Prostate gland (tissue), 2 donors: Measurements from ENCODE around the gene DRC1. TPM values are rescaled to one million over a fixed set of nuclear protein-coding genes. Genes with fewer than 3 reads are reported as not detected.

Experiments used
- DNase-seq: peaks from one replicate; pipeline ENCODE4 v3.0.0-alpha.2; 2019; ENCODE audit warnings: low spot score
- H3K27ac ChIP-seq, 2 donors: fragments of 200-600 bp; sonication (generic); 2 replicates each; pipeline ENCODE4 v1.5.1; 2017 to 2019
- H3K27me3 ChIP-seq: fragments of 200-600 bp; sonication (generic); replicated peaks from 2 replicates; pipeline ENCODE4 v1.5.1; 2019; ENCODE audit not compliant: insufficient read depth
- H3K36me3 ChIP-seq, 2 donors: fragments of 200-600 bp; sonication (generic); 1 replicate in 1 of 2; 2 replicates in 1 of 2; pipeline versions ENCODE4 v1.5.1 to v1.8.1; 2017 to 2019
- H3K4me1 ChIP-seq: fragments of 200-600 bp; sonication (generic); replicated peaks from 2 replicates; pipeline ENCODE4 v1.5.1; 2019
- H3K4me3 ChIP-seq, 2 donors: fragments of 200-600 bp; sonication (generic); 2 replicates each; pipeline ENCODE4 v1.5.1; 2017 to 2019
- H3K9me3 ChIP-seq: fragments of 200-600 bp; sonication (generic); 2 replicates; pipeline ENCODE4 v1.5.1; 2017
- CTCF ChIP-seq, 4 experiments: fragments of 200-600 bp in 2 of 4; fragments of 450-650 bp in 2 of 4; sonication (generic) in 2 of 4; IDR thresholded peaks; 1 replicate in 3 of 4; 2 replicates in 1 of 4; pipeline ENCODE4 v1.5.1; 2016 to 2019; ENCODE audit warnings: antibody characterized with exemption in 4 of 4, mild to moderate bottlenecking in 2 of 4, moderate library complexity in 2 of 4
- POLR2A ChIP-seq: fragments of 450-650 bp; IDR thresholded peaks from one replicate; pipeline ENCODE4 v1.6.1; 2016; ENCODE audit warnings: antibody characterized with exemption, mild to moderate bottlenecking
- POLR2AphosphoS5 ChIP-seq: sonication (generic); formaldehyde crosslinking; IDR thresholded peaks from one replicate; pipeline ENCODE4 v1.6.1; 2017; ENCODE audit warnings: antibody characterized with exemption
- WGBS: methylation state at CpG from one replicate; pipeline ENCODE4 v1.1.5; 2018; 5-methylcytosine and 5-hydroxymethylcytosine counted together
- intact Hi-C: fragments of 100-400 bp; cut with DNase I; formaldehyde crosslinking; loops from one replicate; pipeline ENCODE4 v1.14.2; 2022
- total RNA-seq, 2 donors: library from RNA; depleted of rRNA; stranded (reverse); fragments of >200 nt; gene quantifications; one replicate each; pipeline ENCODE4 v1.1.0, GENCODE V29; 2016

DRC1 gene
- total RNA-seq, 2 donors from 2014 or later: 3.8 TPM; not detected in 1

- no peak overlapping the region for H3K4me3 ChIP-seq
- TF ChIP-seq POLR2A (no peak), CTCF (IDR thresholded peaks at IDR 0.05) (no peak), POLR2AphosphoS5 (no peak)
- WGBS: 95% methylated on average over 5 of the region's 5 CpGs
- no peaks in the 10 kb centered on the region for H3K27me3 ChIP-seq
- no peak for DNase-seq
- H3K9me3 ChIP-seq: no peaks in the 10 kb centered on the region
- H3K27ac ChIP-seq: no peak overlapping the region
- intact Hi-C loops: no loop called here
- no peaks in the 10 kb centered on the region for H3K4me1 ChIP-seq
- no peaks in the 10 kb centered on the region for H3K36me3 ChIP-seq
Measured at GRCh38 chr2:26396734-26397298, 4.9 kb upstream of the DRC1 start.

- H3K36me3 ChIP-seq: no peaks in the 10 kb centered on the region
- no peak overlapping the region for H3K4me3 ChIP-seq
- TF ChIP-seq POLR2A: no peak
- TF ChIP-seq POLR2AphosphoS5: no peak
- no peak for TF ChIP-seq CTCF (IDR thresholded peaks at IDR 0.05)
- intact Hi-C loops: no loop called here
- H3K27ac ChIP-seq: no peak overlapping the region
- 33% methylated on average over 4 of the region's 4 CpGs for WGBS
- no peak for DNase-seq
- no peaks in the 10 kb centered on the region for H3K9me3 ChIP-seq
- no peaks in the 10 kb centered on the region for H3K27me3 ChIP-seq
- H3K4me1 ChIP-seq: no peaks in the 10 kb centered on the region
Measured at GRCh38 chr2:26399771-26400376, 1.8 kb upstream of the DRC1 start.

- intact Hi-C loops: no loop called here
- WGBS: 80% methylated on average over 5 of the region's 5 CpGs
- H3K27ac ChIP-seq: no peak overlapping the region
Measured at GRCh38 chr2:26400723-26401122, 997 bp upstream of the DRC1 start.

GRCh38 chr2:26407526-26407925 lies 5.8 kb downstream of the DRC1 start:
- no peaks in the 10 kb centered on the region for H3K4me1 ChIP-seq
- TF ChIP-seq CTCF (IDR thresholded peaks at IDR 0.05) (no peak), POLR2AphosphoS5 (no peak), POLR2A (no peak)
- no peak overlapping the region for H3K4me3 ChIP-seq
- intact Hi-C loops: no loop called here
- WGBS: 57% methylated on average over 9 of the region's 9 CpGs
- no peaks in the 10 kb centered on the region for H3K36me3 ChIP-seq
- no peaks in the 10 kb centered on the region for H3K27me3 ChIP-seq
- H3K27ac ChIP-seq: no peak overlapping the region
- no peaks in the 10 kb centered on the region for H3K9me3 ChIP-seq
- no peak for DNase-seq

More at GRCh38 chr2:26400723-26401122, 997 bp upstream of the DRC1 start:
- Histone ChIP-seq H3K27me3 (no peaks in the 10 kb centered on the region), H3K9me3 (no peaks in the 10 kb centered on the region), H3K4me1 (no peaks in the 10 kb centered on the region), H3K4me3 (no peak overlapping the region), H3K36me3 (no peaks in the 10 kb centered on the region)
- no peak for DNase-seq
- TF ChIP-seq CTCF (IDR thresholded peaks at IDR 0.05): no peak
- TF ChIP-seq POLR2AphosphoS5: no peak
- TF ChIP-seq POLR2A: no peak

- Histone ChIP-seq H3K27ac (no peak overlapping the region), H3K36me3 (no peaks in the 10 kb centered on the region), H3K9me3 (no peaks in the 10 kb centered on the region), H3K4me1 (no peaks in the 10 kb centered on the region), H3K27me3 (no peaks in the 10 kb centered on the region), H3K4me3 (no peak overlapping the region)
- TF ChIP-seq POLR2A (no peak), POLR2AphosphoS5 (no peak), CTCF (IDR thresholded peaks at IDR 0.05) (no peak)
- no peak for DNase-seq
- WGBS: 97% methylated on average over 1 of the region's 1 CpG
- intact Hi-C loops: no loop called here
Measured at GRCh38 chr2:26409785-26410184, 8.1 kb downstream of the DRC1 start.
